ENCODE measurements around the gene CYFIP1.

Gene CYFIP1

DNA sequence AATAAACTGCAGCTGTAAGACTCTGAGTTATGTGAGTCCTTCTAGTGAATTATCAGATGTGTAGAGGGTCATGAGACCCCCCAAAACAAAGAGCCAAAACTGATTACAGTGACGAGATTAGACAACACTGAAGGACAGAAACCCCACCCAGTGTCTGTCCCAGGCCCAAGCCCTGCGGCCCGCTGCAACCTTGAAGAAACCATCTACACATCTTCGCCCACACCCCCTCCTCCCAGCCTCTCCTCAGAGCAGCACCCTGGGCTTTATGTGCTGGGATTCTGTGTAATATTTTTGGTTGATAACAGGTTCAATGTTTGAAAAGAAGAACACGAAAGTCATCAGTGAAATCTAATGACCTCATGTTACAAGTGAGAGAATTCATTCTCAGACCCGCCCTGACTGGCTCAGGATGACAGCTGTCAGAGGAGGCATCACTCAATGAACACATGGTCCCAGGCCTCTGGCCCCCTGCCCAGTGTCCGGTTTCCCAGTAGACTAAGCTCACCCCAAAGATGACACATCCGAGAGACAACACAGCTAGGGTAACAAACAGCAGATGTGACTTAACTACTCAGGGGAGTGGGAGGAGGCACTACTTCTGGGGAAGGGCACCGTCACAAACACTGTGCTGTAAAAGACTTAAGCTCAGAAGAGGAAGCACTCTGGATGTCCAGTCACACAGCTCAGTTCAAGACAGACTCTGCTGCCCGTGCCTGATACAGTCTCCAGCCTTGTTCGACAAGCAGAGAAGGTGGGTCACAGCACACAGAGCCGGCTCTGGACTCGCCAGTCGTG is 92.8 kb downstream of the CYFIP1 start:
- DNase-seq, result no peak

DNA sequence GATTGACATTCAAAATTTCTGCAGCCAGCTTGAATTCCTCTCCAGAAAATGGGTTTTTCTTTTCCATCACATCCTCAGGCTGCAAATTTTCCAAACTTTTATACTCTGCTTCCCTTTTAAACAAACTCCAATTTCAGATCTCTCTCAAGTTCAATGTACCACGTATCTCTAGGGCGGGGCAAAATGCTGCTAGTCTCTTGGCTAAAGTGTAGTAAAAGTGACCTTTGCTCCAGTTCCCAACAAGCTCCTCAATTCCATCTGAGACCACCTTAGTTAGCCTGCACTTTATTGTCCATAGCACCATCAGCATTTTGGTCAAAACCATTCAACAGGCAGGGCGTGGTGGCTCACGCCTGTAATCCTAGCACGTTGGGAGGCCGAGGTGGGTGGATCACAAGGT is 95.0 kb downstream of the CYFIP1 start:
- no peak for DNase-seq

DNA sequence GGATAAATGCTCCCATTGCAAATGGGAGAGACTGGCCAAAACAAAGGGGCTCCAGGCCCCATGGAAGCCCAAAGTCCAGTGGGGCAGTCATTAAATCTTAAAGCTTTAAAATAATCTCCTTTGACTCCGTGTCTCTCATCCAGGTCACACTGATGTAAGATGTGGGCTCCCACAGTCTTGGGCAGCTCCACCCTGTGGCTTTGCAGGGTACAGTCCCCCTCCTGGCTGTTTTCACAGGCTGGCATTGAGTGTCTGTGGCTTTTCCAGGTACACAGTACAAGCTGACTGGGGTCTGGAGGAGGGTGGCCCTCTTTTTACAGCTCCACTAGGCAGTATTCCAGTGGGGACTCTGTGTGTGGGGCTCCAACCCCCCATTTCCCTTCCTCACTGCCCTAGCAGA is 95.8 kb downstream of the CYFIP1 start:
- DNase-seq, result peak; percentile 6

DNA sequence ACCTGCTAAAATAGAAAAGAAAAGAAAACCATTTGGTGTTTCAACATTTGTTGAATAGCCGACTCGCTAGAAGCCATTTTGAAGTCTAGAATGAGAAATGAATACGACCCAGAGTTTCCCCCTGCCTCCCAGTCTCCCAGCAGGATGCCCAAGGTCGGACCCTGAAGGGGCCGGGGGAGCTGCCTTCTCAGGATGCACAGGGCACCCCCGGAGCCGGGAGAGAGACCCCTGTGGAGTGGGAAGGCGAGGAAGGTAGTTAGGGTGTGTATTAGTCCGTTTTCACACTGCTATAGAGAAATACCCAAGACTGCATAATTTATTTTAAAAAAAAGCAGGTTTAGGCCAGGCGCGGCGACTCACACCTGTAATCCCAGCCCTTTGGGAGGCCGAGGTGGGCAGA is 97.0 kb downstream of the CYFIP1 start:
- no peak for DNase-seq

DNA sequence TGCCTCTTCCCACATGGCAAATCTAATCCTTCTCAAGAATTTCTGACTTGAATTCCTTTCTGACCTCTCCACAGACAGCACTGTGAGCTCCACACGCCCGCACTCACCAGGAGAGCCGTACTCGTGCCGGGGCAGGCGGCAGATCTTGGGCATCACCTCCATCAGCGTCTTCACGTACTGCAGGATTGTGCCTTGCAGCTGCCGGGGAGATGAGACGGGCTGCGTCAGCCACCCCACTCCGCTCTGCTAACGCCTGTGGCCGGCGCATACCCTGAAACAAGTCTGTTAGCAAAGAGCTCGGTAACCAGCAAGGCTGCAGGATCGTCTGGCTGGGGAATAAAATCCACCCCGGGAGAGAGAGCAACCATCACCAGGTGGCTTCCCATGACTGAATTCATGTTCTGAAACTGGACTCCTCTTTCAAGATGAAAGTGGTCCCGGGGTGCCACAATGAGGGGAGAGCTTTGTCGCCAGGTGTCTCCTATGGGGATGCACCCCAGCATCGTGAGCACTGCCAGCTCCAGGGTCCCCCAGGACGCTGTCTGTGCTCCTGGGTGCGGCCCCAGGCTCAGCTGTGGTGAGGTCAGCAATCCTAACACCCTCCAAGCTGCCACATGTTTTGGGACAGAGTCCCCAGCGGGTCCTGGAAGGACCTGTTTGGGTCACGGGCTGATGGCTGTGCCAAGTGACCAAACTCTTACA is 98.3 kb downstream of the CYFIP1 start:
- no peak for DNase-seq

DNA sequence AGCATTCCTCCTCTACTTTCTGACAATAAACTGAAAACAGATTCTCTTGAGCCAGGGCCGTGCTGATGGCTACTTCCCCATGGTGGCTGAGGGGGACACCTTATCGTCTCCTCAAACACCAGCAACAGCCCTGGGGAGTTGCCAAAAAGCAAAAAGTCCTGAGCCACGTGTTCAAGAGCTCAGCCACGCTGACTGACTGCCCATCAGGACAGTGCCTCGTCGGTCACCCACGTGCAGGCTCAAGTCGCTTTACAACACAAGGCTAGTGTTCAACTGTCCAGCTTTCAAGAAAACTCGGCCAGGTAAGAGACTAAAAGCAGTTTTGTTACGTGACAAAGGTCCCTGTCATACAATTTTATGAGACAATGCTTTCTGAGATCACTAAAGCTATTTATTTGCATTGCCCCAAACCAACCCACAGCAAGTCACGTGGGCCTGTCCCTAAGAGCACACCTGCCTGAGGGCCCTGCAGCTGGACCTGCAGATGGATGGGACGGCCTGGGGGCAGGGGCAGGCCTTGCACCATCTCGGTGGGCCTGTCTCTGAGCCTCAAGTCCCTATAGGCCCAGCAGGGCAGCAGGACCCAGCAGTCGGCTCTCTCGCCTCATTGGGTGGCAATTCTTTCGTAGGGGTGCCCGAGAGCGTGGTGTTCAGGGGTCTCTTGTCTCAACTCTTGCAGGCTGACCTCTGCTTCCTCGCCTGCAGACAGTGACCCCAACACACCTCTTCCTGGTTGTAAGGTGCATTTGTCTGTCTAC is 99.0 kb downstream of the CYFIP1 start:
- no peak for DNase-seq

DNA sequence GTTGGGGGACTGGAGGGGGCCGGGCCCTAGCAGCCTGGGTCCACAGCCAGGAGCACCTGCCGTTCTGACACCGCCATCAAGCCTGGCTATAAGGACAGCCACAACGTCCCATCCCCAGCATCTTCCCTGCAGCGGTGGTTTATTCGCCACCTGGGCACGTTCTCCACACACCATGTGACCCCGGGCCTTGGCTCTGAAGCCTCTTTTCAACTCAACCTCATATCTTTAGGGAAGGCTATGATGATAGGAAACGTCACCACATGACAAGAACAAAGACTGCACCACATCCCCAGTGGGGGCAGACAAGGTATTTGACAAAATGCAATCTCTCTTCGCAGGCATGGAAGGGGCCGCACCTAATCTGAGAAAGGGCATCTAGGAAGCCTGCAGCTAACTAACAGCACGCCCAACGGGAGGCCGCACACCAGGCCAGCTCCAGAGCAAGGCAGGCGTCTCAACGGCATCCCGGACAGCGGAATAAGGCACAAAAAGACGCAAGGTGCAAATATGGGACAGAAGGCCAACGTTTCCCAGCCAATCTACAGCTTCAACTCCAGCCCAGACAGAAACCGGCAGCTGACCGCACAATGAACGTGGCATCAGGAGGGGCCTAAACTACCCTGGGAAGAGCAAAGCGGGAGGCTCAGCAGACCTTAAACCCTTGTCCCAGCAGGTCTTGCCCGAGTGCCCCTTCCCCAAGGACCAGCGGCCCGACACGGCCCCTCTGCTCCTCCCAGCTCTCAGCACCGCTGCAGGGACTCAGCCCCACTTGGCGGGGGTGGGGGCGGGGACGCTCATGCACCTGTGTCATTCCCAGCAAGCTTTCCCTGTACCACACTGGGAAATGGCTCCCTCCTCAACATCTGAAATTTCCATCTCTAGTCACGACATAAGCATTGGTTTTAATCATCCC is 99.8 kb downstream of the CYFIP1 start:
- no peak for DNase-seq

DNA sequence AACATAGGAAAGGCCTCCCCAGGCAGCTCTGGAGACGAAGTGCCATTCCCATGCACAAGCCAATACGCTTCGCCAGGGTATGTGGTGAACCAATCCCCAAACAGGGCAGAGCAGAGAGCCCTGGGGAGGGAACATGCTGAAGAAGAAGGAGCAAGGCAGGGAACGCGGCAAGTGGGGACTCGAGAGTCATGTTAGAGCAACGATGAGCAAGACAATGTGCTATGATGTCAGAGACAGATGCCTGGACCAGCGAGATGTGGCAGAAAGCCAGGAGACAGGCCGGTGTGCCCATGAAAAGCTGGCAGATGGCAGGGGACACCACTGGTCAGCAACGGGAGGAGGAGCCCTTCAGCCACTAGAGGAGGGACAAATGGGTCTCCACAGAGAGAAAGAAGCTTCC is 102.1 kb downstream of the CYFIP1 start:
- DNase-seq, result no peak

DNA sequence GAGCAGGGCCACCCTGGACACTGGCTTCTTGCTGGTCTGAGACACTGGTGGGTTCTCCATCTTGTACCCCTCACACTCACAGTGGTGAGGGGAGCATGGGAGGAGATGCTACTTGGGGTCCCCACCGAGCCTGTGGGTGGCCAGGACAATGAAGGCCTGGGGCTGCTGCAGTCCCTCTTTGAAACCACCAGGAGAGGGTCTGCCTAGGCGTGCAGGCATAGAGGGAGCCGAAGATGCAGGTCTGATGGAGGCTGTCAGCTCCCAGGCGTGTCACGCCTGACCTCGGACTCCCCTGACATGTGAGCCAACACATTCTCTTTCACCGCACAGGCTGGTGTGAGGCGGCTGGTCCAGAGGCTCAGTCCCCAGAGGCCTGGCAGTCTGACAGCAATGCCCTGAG is 102.6 kb downstream of the CYFIP1 start:
- DNase-seq, result no peak

DNA sequence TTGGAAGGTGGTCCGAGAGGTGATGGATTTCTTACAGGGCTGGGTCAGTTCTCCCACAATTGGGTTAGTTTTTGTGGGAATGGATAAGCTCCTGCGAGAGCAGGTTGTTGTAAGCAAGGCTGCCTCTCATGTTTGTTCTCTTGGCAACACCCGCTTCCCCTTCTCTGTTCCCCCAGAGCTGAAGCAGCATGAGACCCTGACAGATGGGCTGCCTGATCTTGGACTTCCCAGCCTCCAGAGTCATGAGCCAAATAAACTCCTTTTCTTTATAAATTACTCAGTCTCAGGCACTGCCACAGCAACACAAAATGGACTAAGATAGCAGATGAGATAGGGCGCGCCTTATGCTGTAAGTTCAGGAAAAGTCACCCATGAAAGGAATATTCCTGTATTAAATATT is 103.1 kb downstream of the CYFIP1 start:
- no peak for DNase-seq

DNA sequence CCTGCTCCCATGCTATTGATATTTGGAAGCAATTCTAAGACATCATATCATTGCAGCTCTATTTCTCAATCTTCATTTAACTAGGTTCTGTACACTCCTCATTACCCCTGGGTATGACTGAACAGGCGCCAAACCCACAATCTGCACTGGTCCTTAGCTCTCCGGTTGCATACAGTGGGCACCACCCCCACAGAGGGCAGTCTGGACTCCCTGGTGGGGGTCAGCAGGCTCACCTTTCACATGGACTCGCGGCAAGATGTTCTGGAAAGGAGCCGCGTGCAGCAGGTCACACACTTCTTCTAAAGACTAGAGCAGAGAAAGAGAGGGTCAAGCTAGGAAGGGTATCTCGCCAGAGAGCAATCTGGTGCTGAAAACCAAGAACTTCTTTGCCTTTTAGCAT is 105.2 kb downstream of the CYFIP1 start:
- no peak for DNase-seq

DNA sequence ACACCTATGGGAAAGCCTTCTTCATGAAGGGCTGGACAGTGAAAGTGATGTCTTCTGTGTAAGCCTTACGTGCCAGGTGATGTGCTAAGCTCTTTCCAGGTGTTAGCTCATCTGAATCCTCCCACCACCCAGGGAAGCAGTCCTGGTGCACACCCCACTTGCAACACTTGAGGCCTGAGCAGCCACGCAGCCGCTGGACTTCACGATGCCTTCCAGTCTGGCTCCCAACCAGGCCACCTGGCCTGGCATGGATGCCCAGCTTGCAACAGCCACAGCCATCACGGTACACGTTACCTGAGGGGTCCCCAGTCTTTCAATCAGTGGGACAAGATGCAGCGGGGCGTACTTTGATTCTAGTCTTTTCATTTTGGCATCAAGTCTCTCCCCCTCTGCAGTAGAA is 105.9 kb downstream of the CYFIP1 start:
- DNase-seq, result no peak

DNA sequence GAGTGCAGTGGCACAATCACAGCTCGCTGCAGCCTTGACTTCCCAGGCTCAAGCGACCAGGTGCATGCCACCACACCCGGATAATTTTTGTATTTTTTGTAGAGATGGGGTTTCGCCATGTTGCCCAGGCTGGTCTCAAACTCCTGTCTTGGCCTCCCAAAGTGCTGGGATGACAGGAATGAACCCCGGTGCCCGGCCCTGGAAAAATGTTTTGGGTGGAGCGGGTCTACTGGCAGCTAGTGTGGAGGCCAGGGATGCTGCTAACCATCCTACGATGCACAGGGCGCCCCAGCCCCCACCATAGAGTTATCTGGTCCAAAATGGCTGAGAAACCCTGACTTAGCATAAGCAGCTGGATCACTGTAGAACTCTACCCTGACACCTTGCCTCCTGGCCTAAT is 106.3 kb downstream of the CYFIP1 start:
- no peak for DNase-seq

DNA sequence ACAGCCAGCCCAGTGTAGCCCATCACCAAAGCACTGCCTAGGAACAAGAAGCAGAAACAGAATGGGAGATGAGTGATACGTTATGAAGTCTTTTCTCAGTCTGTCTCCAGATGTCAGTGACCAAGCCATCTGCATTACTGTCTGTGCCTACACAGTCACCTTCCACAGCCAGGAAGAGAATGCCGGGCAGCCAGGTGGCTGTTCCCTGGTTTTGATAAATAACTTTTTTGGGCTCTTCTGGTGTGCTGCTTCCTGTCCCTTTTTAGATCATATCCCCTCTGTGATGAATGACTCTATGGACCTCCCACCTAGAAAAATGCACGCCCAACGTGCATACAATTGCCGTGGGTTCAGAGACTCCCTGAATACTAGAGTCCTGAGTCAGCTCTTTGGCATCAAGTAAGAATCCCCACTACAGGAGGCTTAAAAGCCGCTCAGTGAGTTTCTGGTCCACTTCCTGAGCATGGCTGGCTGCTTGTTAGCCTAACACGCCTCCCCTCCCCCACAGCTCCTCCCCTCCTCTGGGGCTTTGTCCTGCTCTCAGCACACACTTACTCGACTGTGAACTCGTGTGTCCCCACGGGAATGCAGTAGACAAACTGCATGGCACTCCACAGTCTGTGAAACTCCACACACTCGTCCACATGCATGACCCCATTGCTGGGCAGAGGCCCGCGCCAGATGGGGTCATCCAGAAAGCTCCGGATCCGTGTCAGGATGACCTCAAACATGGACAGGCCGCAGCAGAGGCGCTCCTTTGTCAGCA is 107.0 kb downstream of the CYFIP1 start:
- no peak for DNase-seq

DNA sequence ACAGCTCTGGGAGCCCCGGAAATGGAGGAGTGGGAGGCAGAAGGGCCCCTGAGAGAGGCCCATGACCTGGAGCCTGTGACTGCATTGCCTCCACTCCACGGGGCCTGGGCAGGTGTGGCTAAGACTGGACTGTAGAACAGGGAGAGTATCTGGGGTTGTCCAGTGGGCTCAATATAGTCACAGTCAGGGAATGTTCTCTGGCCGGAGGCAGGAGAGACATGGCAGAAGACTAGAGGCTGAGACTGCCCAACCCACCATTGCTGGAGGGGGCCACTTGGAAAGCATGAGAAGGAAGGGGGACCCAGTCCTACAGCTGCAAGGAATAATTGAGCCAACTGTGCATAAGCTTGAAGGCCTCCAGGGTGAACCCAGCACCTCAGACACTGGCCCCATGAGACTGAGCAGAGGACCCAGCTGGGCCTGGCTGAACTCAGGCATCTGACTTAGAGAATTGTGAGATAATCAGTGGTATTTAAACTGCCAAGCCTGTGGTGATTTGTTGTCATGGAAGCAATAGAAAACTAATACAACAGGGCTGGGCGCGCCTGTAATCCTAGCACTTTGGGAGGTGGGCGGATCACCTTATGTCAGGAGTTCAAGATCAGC is 108.6 kb downstream of the CYFIP1 start:
- peak; percentile 11 for DNase-seq

DNA sequence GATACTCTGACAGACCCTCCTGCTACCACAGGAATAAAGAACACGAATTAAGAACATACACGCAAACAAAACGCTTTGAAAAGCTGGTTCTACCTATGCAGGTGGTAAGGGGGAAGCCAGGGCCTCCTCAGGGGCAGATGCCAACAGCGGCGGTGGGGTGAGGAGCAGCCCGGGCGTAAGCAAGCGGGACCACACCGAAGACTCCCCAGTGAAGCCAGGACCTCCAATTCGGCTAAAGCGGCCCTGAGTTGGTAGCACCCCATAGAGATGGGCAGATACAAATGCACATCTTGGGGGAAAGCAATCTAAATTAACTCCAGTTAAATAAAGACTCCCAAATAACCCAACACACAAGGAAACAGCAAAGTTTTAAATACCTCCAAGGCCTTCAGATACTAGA is 109.3 kb downstream of the CYFIP1 start:
- DNase-seq, result no peak

DNA sequence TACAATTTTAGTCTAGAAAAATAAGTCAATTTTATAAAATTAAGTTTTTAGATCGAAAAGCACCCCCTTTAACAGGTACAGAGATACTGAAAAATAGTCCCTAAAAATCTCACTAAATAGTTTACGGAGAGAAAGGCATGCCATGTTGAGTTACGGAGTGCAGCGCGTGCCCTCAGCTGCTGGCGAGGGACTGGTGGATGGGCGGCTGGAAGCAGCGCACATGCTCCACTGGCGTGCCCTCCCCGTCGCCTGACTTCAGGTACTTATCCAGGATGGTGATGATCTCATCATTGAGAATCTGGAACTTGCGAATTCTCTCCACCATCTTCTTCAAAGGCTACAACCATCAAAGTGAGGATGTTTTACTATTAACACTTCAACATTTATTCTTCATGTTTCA is 110.3 kb downstream of the CYFIP1 start:
- no peak for DNase-seq

DNA sequence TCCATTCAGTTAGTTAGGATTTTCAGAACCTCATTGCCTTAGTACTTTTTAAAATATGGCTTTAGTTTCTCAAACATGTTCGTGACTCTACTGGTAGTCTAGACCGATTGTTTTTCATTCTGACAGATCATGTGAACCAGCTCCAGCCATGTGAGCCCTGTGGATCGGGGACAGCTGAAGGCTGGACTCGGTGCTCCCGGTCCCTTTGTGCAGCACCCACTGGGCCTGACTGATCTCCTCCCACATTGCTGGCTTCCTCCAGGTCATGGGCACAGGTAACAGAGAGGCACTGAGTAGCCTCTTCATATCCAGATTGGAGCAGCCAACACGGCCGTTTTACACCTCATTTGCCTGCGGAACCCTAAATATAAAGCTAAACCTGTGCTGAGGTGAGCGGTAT is 111.2 kb downstream of the CYFIP1 start:
- no peak for DNase-seq

DNA sequence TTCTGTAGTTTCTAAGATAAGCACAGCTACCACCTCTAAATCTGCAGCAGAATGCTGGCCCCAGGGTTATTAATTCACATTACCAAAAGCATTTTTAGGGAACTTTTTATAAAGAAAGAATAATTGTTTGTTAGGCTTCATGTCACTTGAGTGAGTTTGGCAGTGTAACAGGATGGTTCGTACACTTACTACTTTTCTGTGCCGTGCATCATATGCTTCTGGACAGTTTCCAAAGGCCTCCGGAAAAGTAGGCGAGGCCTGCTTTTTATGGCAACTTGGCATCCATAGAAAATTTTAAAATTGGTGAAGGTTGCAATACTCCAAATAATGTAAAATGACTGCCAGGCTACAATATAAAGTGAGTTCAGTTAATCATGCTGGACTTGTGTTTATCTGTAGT is 111.7 kb downstream of the CYFIP1 start:
- no peak for DNase-seq

DNA sequence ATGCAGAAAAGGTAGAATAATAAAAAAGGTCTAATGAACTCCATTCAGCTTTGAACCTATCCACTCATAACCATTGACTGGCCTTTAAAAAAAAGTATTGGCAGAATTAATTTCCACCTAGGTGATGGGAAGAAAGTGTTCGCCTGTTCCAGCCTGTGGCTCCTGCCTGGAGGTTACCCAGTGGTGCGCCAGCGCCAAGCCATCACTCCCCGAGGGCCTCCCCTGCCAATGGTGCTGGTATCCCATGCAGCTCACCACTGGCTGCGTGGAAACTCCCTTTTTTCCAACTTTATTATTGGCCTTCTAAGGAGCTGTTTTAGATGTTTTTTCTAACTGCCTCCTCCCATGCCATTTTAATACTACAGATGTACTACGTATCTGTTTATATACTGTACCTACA is 112.3 kb downstream of the CYFIP1 start:
- no peak for DNase-seq

DNA sequence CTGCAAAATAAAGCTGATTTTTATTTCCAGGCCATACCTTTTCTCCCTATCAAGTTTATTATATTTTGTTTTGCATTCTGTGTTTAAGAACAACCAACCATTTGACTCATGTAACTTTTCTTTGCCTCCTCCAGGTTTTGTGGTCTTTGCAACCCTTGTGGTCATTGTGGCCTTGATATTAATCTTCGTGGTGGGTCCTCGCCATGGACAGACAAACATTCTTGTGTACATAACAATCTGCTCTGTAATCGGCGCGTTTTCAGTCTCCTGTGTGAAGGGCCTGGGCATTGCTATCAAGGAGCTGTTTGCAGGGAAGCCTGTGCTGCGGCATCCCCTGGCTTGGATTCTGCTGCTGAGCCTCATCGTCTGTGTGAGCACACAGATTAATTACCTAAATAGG is 114.1 kb downstream of the CYFIP1 start:
- DNase-seq, result no peak

DNA sequence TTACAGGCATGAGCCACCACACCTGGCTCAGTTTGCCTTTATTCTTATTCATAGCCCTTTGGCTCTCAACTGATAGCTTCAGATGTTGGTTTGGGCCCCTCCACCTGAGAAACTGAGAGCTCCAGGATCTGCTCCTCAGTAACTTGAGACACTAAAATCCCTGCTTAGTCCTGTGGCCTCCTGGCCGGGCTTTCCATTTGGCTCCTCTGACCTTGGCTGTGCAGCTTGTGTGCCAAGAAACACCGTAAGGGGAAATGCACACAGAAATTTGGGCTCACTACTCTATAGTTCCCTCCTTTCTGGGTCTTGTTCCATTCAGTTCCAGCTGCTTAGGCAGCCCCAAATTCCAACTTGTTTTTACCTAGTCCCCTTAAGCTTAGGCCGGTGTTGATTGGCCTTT is 116.8 kb downstream of the CYFIP1 start:
- DNase-seq, result no peak

Measured in NCI-H69 (cell line).